Stomach (tissue), 9 donors: ENCODE measurements around the gene EIF5A2. TPM values are rescaled to one million over a fixed set of nuclear protein-coding genes. Genes with fewer than 3 reads are reported as not detected.
A peak's percentile ranks its signal among the peaks of the same experiment; 100 is the strongest.

Experiments
- DNase-seq, 2 donors: peaks; one replicate each; pipeline versions ENCODE4 v3.0.0 to v3.0.0-alpha.2; 2013 to 2019
- H3K27ac ChIP-seq, 5 donors: fragments of 200-600 bp in 4 of 5; sonication (generic) in 4 of 5; one replicate each; pipeline ENCODE4 v1.5.1; 2013 to 2019; ENCODE audit warnings: mild to moderate bottlenecking in 1 of 5, moderate library complexity in 1 of 5
- H3K27me3 ChIP-seq, 3 donors: fragments of 200-600 bp; sonication (generic); one replicate each; pipeline ENCODE4 v1.5.1; 2017 to 2019; ENCODE audit warnings: mixed run types in 1 of 3
- H3K36me3 ChIP-seq, 4 donors: fragments of 200-600 bp; sonication (generic); 1 replicate in 3 of 4; 2 replicates in 1 of 4; pipeline ENCODE4 v1.5.1; 2016 to 2019
- H3K4me1 ChIP-seq, 4 donors: fragments of 200-600 bp; sonication (generic); one replicate each; pipeline ENCODE4 v1.5.1; 2016 to 2019
- H3K4me3 ChIP-seq, 4 donors: fragments of 200-600 bp; sonication (generic) in 3 of 4; one replicate each; pipeline ENCODE4 v1.5.1; 2016 to 2019; ENCODE audit warnings: mild to moderate bottlenecking in 1 of 4
- H3K9me3 ChIP-seq, 4 donors: fragments of 200-600 bp; sonication (generic); one replicate each; pipeline ENCODE4 v1.5.1; 2016 to 2019
- EP300 ChIP-seq: sonication (generic); formaldehyde crosslinking; IDR thresholded peaks from one replicate; pipeline ENCODE4 v1.6.1; 2017; ENCODE audit warnings: antibody characterized with exemption
- POLR2A ChIP-seq, 4 donors: fragments of 450-650 bp; IDR thresholded peaks; one replicate each; pipeline ENCODE4 v1.6.1; 2016; ENCODE audit warnings: antibody characterized with exemption in 4 of 4, control low read depth in 2 of 4, mild to moderate bottlenecking in 1 of 4, moderate library complexity in 1 of 4
- POLR2AphosphoS5 ChIP-seq, 3 donors: sonication (generic); formaldehyde crosslinking; IDR thresholded peaks; one replicate each; pipeline ENCODE4 v1.6.1; 2016; ENCODE audit warnings: antibody characterized with exemption in 3 of 3
- WGBS, 5 donors: extraction: QIAGEN DNeasy Blood & Tissue Kit in 3 of 5; methylation state at CpG; one replicate each; pipeline versions ENCODE4 v1.1.5 to v1.1.7; 2013 to 2018; 5-methylcytosine and 5-hydroxymethylcytosine counted together
- intact Hi-C: fragments of 100-400 bp; cut with DNase I; formaldehyde crosslinking; loops from one replicate; pipeline ENCODE4 v1.15.1; 2023; ENCODE audit warnings: low total_unique reads
- polyA plus RNA-seq, 3 donors: library from polyadenylated mRNA; stranded (reverse); fragments of 200-250 nt; gene quantifications; one replicate each; pipeline ENCODE4 v1.2.3, GENCODE V29; 2013
- total RNA-seq, 5 donors: library from RNA; depleted of rRNA; stranded (reverse); fragments of >200 nt; gene quantifications; one replicate each; pipeline versions ENCODE4 v1.1.0 to v1.2.3, GENCODE V29; 2014 to 2016
- TF ChIP-seq, protein P1 (sequence below), 7 experiments: fragments of 450-650 bp in 4 of 7; fragments of 200-600 bp in 3 of 7; sonication (generic) in 3 of 7; IDR thresholded peaks; one replicate each; pipeline ENCODE4 v1.5.1; 2016 to 2019; ENCODE audit warnings: antibody characterized with exemption in 7 of 7, control low read depth in 2 of 7, mild to moderate bottlenecking in 1 of 7
- donor health status: healthy with polysubstance abuse.
- donor health status: Bipolar disorder and iron deficiency.
- donor health status: healthy.

The EIF5A2 gene
- total and polyA plus RNA-seq, 8 donors = 1.5 to 27.2 (median 4.8) TPM

DNA sequence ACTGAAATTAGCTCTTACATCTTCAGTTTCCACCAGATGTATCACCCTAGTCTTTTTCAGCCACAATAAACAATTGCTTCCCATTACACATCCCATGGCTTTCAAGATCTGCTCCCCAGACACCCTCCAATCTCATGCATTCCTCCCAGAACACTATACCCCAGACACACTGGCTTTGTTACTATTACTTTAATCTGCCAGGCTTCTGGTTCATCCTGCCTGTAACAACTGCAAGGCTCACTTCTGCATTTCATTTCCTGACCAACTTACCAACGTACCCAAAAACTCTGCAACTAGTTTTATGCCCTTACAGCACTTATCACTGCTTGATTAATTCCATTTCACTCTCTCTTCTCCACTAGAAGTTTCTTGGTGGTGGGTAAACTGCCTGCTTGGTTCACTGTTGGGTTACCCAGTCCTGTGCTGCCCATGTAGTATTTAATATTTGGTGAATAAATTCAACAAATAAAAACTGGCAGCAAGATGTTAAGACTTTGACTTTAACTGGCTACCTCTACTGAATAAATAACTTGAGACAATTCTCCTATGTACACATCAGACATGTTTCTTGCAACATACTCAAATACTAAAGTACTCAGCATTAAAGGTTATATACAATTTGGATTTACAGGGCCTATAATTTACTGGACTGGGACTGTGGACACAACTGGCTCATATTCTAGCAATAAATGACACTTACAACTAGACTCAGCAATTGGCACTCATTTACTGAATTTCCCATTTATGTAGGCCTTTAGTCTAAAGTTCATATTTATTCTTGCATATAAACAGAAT, 41.1 kb downstream of the EIF5A2 start:
- H3K27me3 ChIP-seq = no peaks in the 10 kb centered on the region
- no peaks in the 10 kb centered on the region for H3K9me3 ChIP-seq
- DNase-seq = peak in 1 of 2 donors; percentile 7
- 36 to 59% (median 46%) methylated on average over 1 of the region's 1 CpG for WGBS, 5 donors
- peak overlapping the region in 2 of 4 donors; percentile 63 to 72 for H3K4me3 ChIP-seq
- intact Hi-C loops = no loop called here
- TF ChIP-seq, protein P1, sequence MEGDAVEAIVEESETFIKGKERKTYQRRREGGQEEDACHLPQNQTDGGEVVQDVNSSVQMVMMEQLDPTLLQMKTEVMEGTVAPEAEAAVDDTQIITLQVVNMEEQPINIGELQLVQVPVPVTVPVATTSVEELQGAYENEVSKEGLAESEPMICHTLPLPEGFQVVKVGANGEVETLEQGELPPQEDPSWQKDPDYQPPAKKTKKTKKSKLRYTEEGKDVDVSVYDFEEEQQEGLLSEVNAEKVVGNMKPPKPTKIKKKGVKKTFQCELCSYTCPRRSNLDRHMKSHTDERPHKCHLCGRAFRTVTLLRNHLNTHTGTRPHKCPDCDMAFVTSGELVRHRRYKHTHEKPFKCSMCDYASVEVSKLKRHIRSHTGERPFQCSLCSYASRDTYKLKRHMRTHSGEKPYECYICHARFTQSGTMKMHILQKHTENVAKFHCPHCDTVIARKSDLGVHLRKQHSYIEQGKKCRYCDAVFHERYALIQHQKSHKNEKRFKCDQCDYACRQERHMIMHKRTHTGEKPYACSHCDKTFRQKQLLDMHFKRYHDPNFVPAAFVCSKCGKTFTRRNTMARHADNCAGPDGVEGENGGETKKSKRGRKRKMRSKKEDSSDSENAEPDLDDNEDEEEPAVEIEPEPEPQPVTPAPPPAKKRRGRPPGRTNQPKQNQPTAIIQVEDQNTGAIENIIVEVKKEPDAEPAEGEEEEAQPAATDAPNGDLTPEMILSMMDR (IDR thresholded peaks at IDR 0.05) = no peak
- TF ChIP-seq POLR2AphosphoS5 (IDR thresholded peaks at IDR 0.05) = no peak
- TF ChIP-seq POLR2A (IDR thresholded peaks at IDR 0.05) = no peak
- TF ChIP-seq EP300 = no peak
- peaks cover 14 to 36% (median 32%) of the 10 kb centered on the region in 4 donors for H3K36me3 ChIP-seq
- H3K27ac ChIP-seq = no peak overlapping the region
- peaks cover 21 to 36% (median 33%) of the 10 kb centered on the region in 4 donors for H3K4me1 ChIP-seq

DNA sequence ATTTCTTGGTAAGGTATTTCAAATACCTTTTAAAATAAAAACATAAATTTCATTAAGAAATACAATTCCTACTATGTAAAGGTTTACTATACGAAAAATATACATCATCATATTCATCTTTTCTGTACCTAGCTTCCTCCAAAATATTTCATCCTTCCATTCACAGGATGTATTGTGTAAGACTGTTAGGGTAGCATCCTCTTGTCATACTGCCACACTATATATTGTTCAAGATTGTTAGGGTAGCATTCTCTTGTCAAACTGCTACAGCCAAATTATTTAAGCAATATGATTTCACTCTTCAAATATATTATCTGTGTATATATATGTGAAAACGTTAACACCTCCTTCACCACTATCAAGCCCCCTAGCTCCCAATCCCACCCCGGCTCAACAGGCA, 41.9 kb downstream of the EIF5A2 start:
- intact Hi-C loops = no loop called here
- 81 to 85% (median 81%) methylated on average over 3 of the region's 3 CpGs for WGBS, 5 donors
- Histone ChIP-seq H3K27ac (no peak overlapping the region), H3K4me3 (no peak overlapping the region), H3K27me3 (no peaks in the 10 kb centered on the region), H3K9me3 (no peaks in the 10 kb centered on the region), H3K4me1 (peaks cover 21 to 36% (median 33%) of the 10 kb centered on the region in 4 donors), H3K36me3 (peaks cover 14 to 36% (median 32%) of the 10 kb centered on the region in 4 donors)
- TF ChIP-seq POLR2AphosphoS5 (IDR thresholded peaks at IDR 0.05) (no peak), POLR2A (IDR thresholded peaks at IDR 0.05) (no peak), EP300 (no peak)
- TF ChIP-seq, protein P1 (IDR thresholded peaks at IDR 0.05) = no peak
- no peak for DNase-seq

DNA sequence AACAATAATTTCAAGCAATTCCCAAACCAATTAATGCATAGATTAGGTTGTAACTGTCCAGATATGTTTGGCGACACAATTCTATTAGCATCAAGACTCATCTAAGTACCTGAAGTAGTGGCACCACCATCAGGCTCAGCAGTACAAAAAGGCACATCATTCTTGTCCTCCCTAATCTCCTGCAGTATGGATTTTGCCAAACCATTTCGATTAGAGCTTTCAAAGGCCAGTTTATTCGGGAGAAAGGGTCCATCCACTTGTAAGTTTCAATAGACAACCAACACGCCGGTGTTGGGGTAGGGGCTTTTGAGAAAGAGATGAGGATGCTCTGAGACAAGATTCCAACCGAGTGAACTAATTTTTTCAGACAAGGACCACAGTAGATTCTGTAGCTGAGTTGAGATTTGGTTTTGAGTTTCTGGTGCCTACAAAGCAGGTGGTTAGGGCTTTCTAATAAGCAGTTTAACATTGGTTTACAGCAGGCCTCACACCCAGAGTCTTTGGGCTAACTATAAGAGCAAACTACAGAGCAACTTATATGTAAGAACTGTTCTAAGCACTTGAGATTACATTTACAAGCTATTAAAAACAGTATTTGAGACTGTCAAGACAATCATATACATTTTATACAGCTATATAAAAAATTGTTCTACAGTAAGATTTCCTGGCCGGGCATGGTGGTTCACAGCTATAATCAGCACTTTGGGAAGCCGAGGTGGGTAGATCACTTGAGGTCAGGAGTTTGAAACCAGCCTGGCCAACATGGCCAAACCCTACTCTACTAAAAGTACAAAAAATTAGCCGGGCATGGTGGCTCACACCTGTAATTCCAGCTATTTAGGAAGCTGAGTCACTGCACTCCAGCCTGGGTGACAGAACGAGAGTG, 43.0 kb downstream of the EIF5A2 start:
- intact Hi-C loops = no loop called here
- 79 to 84% (median 81%) methylated on average over 10 of the region's 10 CpGs for WGBS, 5 donors
- Histone ChIP-seq H3K27ac (no peak overlapping the region), H3K4me3 (no peak overlapping the region), H3K36me3 (peaks cover 14 to 36% (median 32%) of the 10 kb centered on the region in 4 donors), H3K27me3 (no peaks in the 10 kb centered on the region), H3K9me3 (no peaks in the 10 kb centered on the region), H3K4me1 (peaks cover 21 to 31% (median 30%) of the 10 kb centered on the region in 4 donors)
- no peak for DNase-seq
- TF ChIP-seq, protein P1 (IDR thresholded peaks at IDR 0.05) = no peak
- TF ChIP-seq POLR2AphosphoS5 (IDR thresholded peaks at IDR 0.05) (no peak), POLR2A (IDR thresholded peaks at IDR 0.05) (no peak), EP300 (no peak)

DNA sequence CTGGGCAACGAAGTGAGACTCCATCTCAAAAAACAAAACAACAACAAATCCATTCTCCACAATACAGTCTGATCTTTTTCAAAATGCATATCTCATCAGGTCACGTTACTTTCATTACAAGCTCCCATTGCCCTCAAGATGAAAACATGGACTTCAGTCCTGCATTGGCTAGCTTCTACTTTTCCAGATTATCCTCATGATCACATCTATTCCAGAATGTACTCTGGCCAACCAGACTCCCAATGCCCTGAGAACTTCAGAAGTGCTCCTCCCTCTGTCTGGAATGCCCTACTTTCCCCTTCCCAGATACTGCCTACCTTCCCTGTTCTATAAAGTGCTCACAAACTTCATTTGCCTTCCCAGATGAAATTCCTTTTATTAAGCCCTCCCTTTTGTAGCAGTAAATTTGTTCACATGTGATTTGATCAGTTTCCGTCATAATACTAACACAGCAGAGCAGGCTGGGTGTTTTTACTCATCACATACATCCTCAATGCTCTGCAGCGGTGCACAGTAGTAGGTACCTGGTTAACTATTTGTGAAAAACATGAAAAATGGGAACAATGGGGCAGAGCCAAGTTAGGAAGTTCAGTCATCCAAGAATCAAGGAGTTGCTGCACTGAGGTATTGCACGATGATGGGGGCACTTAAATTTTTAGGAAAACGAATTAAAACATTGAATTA, 43.8 kb downstream of the EIF5A2 start:
- H3K4me3 ChIP-seq = no peak overlapping the region
- TF ChIP-seq POLR2A (IDR thresholded peaks at IDR 0.05) = no peak
- TF ChIP-seq POLR2AphosphoS5 (IDR thresholded peaks at IDR 0.05) = peak in 1 of 3 donors; percentile 27
- no peaks in the 10 kb centered on the region for H3K27me3 ChIP-seq
- peaks cover 21 to 30% (median 28%) of the 10 kb centered on the region in 4 donors for H3K4me1 ChIP-seq
- H3K9me3 ChIP-seq = no peaks in the 10 kb centered on the region
- no peak overlapping the region for H3K27ac ChIP-seq
- 75 to 82% (median 78%) methylated on average over 6 of the region's 6 CpGs for WGBS, 5 donors
- intact Hi-C loops = no loop called here
- DNase-seq = no peak
- H3K36me3 ChIP-seq = peaks cover 14 to 36% (median 32%) of the 10 kb centered on the region in 4 donors
